Measurements from ENCODE around the gene MTARC1.

- TF ChIP-seq CTCF (IDR thresholded peaks at IDR 0.05) (peak; percentile 65 to 83 (median 75)), EP300 (IDR thresholded peaks at IDR 0.05) (no peak), POLR2A (IDR thresholded peaks at IDR 0.05) (no peak)
These were observed 23.5 kb downstream of the MTARC1 start for GRCh38 chr1:220810179-220810653.

All from ovary (tissue), 3 donors.